HepG2 (cell line): Measurements from ENCODE around the gene ABCB11. TPM values are rescaled to one million over a fixed set of nuclear protein-coding genes. Genes with fewer than 3 reads are reported as not detected.

Experiments
- ATAC-seq: fragments of 200-7000 bp; cut with Tn5 transposase; 3 replicates; pipeline ENCODE4 v1.9.1; 2020; ENCODE audit warnings: mild to moderate bottlenecking, moderate library complexity
- BruUV-seq: library from RNA; stranded (reverse); fragments of 400-500 nt; replicated peaks from 2 replicates; lab custom pipeline; 2021; lab: Mats Ljungman, UMichigan
- CTCF ChIA-PET: fragments of 300-600 bp; formaldehyde crosslinking; extraction: SDS; loops from one replicate; lab custom pipeline; 2021; ENCODE audit warnings: low total read pairs, inconsistent platforms, low intra/inter-chr PET ratio; lab: Yijun Ruan, JAX
- POLR2A ChIA-PET: fragments of 350-600 bp; sonication (Branson Sonifier 250); formaldehyde crosslinking; loops from one replicate; lab custom pipeline; 2020; ENCODE audit warnings: antibody characterized with exemption, inconsistent platforms; lab: Yijun Ruan, JAX
- DNase-seq: peaks from one replicate; pipeline ENCODE4 v3.0.0-alpha.2; 2015; ENCODE audit warnings: low spot score
- FAIRE-seq: peaks from 3 replicates; lab custom pipeline; 2011; peaks lifted over from hg19 to GRCh38; lab: Jason Lieb, UNC
- H2AFZ ChIP-seq: one replicate; pipeline ENCODE4 v1.6.1; 2011; ENCODE audit warnings: low read length, inconsistent platforms
- H3K27ac ChIP-seq: fragments of 300-600 bp; 3 replicates; pipeline ENCODE4 v1.8.0; 2011; ENCODE audit warnings: mixed run types, mild to moderate bottlenecking, mixed read lengths, low read length, inconsistent platforms; ENCODE audit not compliant: insufficient read depth; ENCODE audit errors: extremely low read length
- H3K27me3 ChIP-seq, 2 experiments: fragments of 200-600 bp in 1 of 2; 2 replicates in 1 of 2; 3 replicates in 1 of 2; pipeline versions ENCODE4 v1.6.0 to v1.8.0; 2011; ENCODE audit warnings: low read length in 2 of 2, mild to moderate bottlenecking in 2 of 2, moderate library complexity in 2 of 2, inconsistent platforms in 1 of 2; ENCODE audit not compliant: insufficient read depth in 2 of 2, control insufficient read depth in 1 of 2
- H3K36me3 ChIP-seq, 2 experiments: fragments of 200-600 bp in 1 of 2; replicated peaks in 1 of 2; 2 replicates in 1 of 2; 3 replicates in 1 of 2; pipeline versions ENCODE4 v1.5.1 to v1.8.0; 2011; ENCODE audit warnings: low read length in 2 of 2, inconsistent platforms in 1 of 2; ENCODE audit not compliant: insufficient read depth in 2 of 2, control insufficient read depth in 1 of 2
- H3K4me1 ChIP-seq: 2 replicates; pipeline ENCODE4 v1.5.1; 2012; ENCODE audit warnings: low read length, inconsistent platforms; ENCODE audit not compliant: insufficient read depth
- H3K4me2 ChIP-seq: 2 replicates; pipeline ENCODE4 v1.6.0; 2011; ENCODE audit warnings: low read depth, low read length, inconsistent platforms
- H3K4me3 ChIP-seq, 3 experiments: fragments of 200-600 bp in 1 of 3; sonication (generic), shearing (Covaris generic) in 1 of 3; replicated peaks in 1 of 3; 2 replicates each; pipeline ENCODE4 v1.5.1; 2011 to 2016; ENCODE audit warnings: low read length in 3 of 3, inconsistent platforms in 2 of 3, low read depth in 2 of 3, mild to moderate bottlenecking in 2 of 3, control low read depth in 1 of 3, mixed read lengths in 1 of 3; ENCODE audit not compliant: insufficient read depth in 1 of 3
- H3K79me2 ChIP-seq: one replicate; pipeline ENCODE4 v1.6.1; 2011; ENCODE audit warnings: low read length, inconsistent platforms; ENCODE audit not compliant: insufficient read depth
- H3K9ac ChIP-seq: 2 replicates; pipeline ENCODE4 v1.6.0; 2011; ENCODE audit warnings: mild to moderate bottlenecking, low read depth, low read length, inconsistent platforms; ENCODE audit not compliant: insufficient read depth
- H3K9me3 ChIP-seq: 2 replicates; pipeline ENCODE4 v1.5.1; 2012; ENCODE audit warnings: mild to moderate bottlenecking, low read length
- H4K20me1 ChIP-seq: 2 replicates; pipeline ENCODE4 v1.6.0; 2011; ENCODE audit warnings: inconsistent platforms, mild to moderate bottlenecking, low read length, moderate library complexity; ENCODE audit not compliant: insufficient read depth
- ATRX ChIP-seq: sonication (generic); formaldehyde crosslinking; IDR thresholded peaks from 2 replicates; pipeline ENCODE4 v1.4.0; 2020; ENCODE audit warnings: missing genetic modification reagents, borderline replicate concordance
- CHCHD3 ChIP-seq: sonication (generic); formaldehyde crosslinking; IDR thresholded peaks from 2 replicates; pipeline ENCODE4 v1.8.0; 2022; ENCODE audit warnings: mild to moderate bottlenecking, missing genetic modification reagents, moderate library complexity
- GABPA ChIP-seq, 2 experiments: IDR thresholded peaks; 2 replicates each; pipeline ENCODE4 v1.6.1; 2011 to 2016; ENCODE audit warnings: low read depth in 2 of 2, low read length in 1 of 2, missing biosample characterization in 1 of 2, missing genetic modification characterization in 1 of 2
- HDAC6 ChIP-seq: fragments of 200-600 bp; sonication (generic); IDR thresholded peaks from 2 replicates; pipeline ENCODE4 v1.7.0; 2017; ENCODE audit warnings: mild to moderate bottlenecking, antibody characterized with exemption, low read length, low read depth
- MAFK ChIP-seq, 2 experiments: IDR thresholded peaks in 1 of 2; conservative IDR thresholded peaks in 1 of 2; 2 replicates each; pipeline ENCODE4 v1.6.1; 2011; ENCODE audit warnings: improper control_type of control experiment in 2 of 2, low read length in 2 of 2
- POGK ChIP-seq: sonication (generic); formaldehyde crosslinking; conservative IDR thresholded peaks from 2 replicates; pipeline ENCODE4 v1.8.0; 2022; ENCODE audit warnings: mild to moderate bottlenecking, moderate library complexity, missing genetic modification reagents
- TCF7 ChIP-seq: sonication (generic); IDR thresholded peaks from 2 replicates; pipeline ENCODE4 v1.6.1; 2016; ENCODE audit warnings: antibody characterized with exemption, low read depth
- ZBTB38 ChIP-seq: sonication (generic); formaldehyde crosslinking; IDR thresholded peaks from 2 replicates; pipeline ENCODE4 v1.5.1; 2020; ENCODE audit warnings: mild to moderate bottlenecking, missing genetic modification reagents
- ZNF441 ChIP-seq: sonication (generic); formaldehyde crosslinking; IDR thresholded peaks from 2 replicates; pipeline ENCODE4 v1.7.0; 2021; ENCODE audit warnings: missing genetic modification reagents, borderline replicate concordance
- ZNF574 ChIP-seq: sonication (generic); formaldehyde crosslinking; IDR thresholded peaks from 2 replicates; pipeline ENCODE4 v1.4.0; 2020; ENCODE audit warnings: missing genetic modification reagents
- WGBS: methylation state at CpG from one replicate; pipeline ENCODE4 v1.1.6; 2017; ENCODE audit warnings: low lambda C conversion rate; 5-methylcytosine and 5-hydroxymethylcytosine counted together
- in situ Hi-C: cut with HindIII; loops from 2 replicates; pipeline ENCODE4 v1.10.0; 2017; ENCODE audit warnings: low pct_unique_long_range_greater_than_20kb; ENCODE audit not compliant: extremely low pct_ligation_motif_present
- intact Hi-C: fragments of 100-400 bp; cut with micrococcal nuclease; formaldehyde crosslinking; loops from one replicate; pipeline ENCODE4 v1.10.0; 2022; ENCODE audit not compliant: unreplicated experiment
- polyA plus RNA-seq, 8 experiments: library from polyadenylated mRNA; depleted of rRNA in 3 of 8; stranded (reverse) in 7 of 8; unstranded in 1 of 8; fragments of >200 nt; fragmentation: Illumina TruSeq in 4 of 8; extraction: Trizol in 4 of 8; gene quantifications; 2 replicates each; pipeline versions ENCODE4 v1.2.1 to v1.2.3, GENCODE V29; 2011 to 2016; ENCODE audit warnings: low read depth in 4 of 8, missing spikeins in 1 of 8, mixed read lengths in 1 of 8; ENCODE audit not compliant: insufficient read depth in 1 of 8
- total RNA-seq, 5 experiments: library from RNA; depleted of rRNA; stranded (reverse); fragments of >200 nt; fragmentation: Illumina TruSeq; extraction: Trizol; gene quantifications; 2 replicates each; pipeline ENCODE4 v1.2.3, GENCODE V29; 2016; ENCODE audit warnings: low read depth in 1 of 5

Gene ABCB11
- total and polyA plus RNA-seq, 2 of the 13 experiments (the other 11 are each of a cell fraction or from before 2014, with no cell fraction given) = not detected

GRCh38 chr2:169009865-169010579 lies 21.1 kb downstream of the ABCB11 start:
- H3K4me3 ChIP-seq = no peak overlapping the region
- no TSS peak for BruUV-seq
- H3K4me1 ChIP-seq = peaks cover 19% of the 10 kb centered on the region
- ChIA-PET POLR2A (no interaction called here), CTCF (no interaction called here)
- no peaks in the 10 kb centered on the region for H4K20me1 ChIP-seq
- intact Hi-C loops (no loop called here), in situ Hi-C loops (no loop called here)
- TF ChIP-seq ATRX (CRISPR knock-in tag) = no peak
- TF ChIP-seq GABPA (IDR thresholded peaks at IDR 0.05; ENCODE audit: low read depth, low read length) = no peak
- no peak for TF ChIP-seq GABPA (CRISPR knock-in tag; IDR thresholded peaks at IDR 0.05; ENCODE audit: low read depth)
- no peak for TF ChIP-seq ZNF574 (CRISPR knock-in tag)
- TF ChIP-seq MAFK (conservative IDR thresholded peaks at IDR 0.05 in 1 of 2, IDR thresholded peaks at IDR 0.05 in 1 of 2; ENCODE audit: low read length in 2 of 2) = no peak
- no peak for TF ChIP-seq ZNF441 (CRISPR knock-in tag)
- no peak for TF ChIP-seq POGK (CRISPR knock-in tag)
- no peak for TF ChIP-seq TCF7
- no peak for TF ChIP-seq CHCHD3 (CRISPR knock-in tag)
- TF ChIP-seq ZBTB38 = no peak
- TF ChIP-seq HDAC6 = no peak
- no peak overlapping the region for H3K27ac ChIP-seq
- no peaks in the 10 kb centered on the region for H3K27me3 ChIP-seq
- 42% methylated on average over 3 of the region's 3 CpGs for WGBS
- FAIRE-seq (no peak), ATAC-seq (no peak), DNase-seq (no peak)
- no peaks in the 10 kb centered on the region for H3K9me3 ChIP-seq
- no peak overlapping the region for H3K4me2 ChIP-seq
- H2AFZ ChIP-seq = no peak overlapping the region
- no peaks in the 10 kb centered on the region for H3K79me2 ChIP-seq
- no peaks in the 10 kb centered on the region for H3K36me3 ChIP-seq
- no peak overlapping the region for H3K9ac ChIP-seq
